HG03103 (cell line): ENCODE data around the gene GGA1.

Experiments used
- ATAC-seq: cut with Tn5 transposase; IDR thresholded peaks from one replicate; pipeline ENCODE4 v1.9.1; 2021; ENCODE audit warnings: low read depth; ENCODE audit not compliant: unreplicated experiment

GGA1 gene

GRCh38 chr22:37664249-37665101 lies 55.8 kb downstream of the GGA1 start:
- no peak for ATAC-seq

- ATAC-seq, result no peak
Observed at GRCh38 chr22:37665487-37665886, 56.9 kb downstream of the GGA1 start.

GRCh38 chr22:37669586-37669985 lies 61.0 kb downstream of the GGA1 start:
- no peak for ATAC-seq

- ATAC-seq, result no peak
Observed at GRCh38 chr22:37672206-37672919, 63.7 kb downstream of the GGA1 start.

DNA sequence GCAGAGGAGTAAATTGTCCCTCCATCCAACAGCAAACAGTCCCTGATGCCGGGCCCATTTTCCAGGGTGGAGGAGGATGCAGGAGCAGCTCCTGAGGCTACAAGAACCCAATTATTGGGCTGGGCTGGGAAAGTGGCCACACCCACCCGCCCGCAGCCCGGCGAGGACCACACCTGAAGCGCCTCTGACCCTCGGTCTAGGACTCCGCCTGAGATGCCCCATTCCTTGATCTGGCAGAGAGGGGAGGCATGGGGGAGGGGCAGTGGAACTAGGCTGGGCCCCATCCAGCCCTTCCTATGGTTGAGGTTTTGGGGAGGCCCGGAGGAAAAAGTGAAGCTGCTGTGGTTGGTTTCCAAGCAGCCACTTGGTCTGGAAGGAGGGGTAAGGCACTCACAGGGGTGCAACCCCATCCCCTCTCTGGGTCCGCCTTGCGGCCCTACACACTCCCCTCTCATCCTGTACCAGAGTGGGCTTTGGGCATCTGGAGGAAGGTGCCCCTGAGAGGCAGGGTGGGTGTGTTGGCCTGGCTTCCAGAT lies 64.4 kb downstream of the GGA1 start:
- ATAC-seq, result no peak

DNA sequence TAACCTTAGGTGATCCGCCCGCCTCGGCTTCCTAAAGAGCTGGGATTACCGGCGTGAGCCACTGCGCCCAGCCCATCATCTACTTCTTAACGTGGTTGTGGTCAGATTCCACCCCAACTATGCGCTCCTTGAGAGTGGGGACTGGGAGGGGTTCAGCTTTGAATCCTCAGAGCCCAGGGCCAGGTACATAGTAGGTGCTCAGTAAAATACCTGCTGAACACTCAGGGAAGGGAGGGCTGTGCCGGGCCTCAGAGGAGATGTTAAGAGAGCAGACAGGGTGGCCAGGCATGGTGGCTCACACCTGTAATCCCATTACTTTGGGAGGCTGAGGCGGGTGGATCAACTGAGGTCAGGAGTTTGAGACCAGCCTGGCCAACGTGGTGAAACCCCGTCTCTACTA lies 65.6 kb downstream of the GGA1 start:
- no peak for ATAC-seq

- ATAC-seq, result no peak
Observed at GRCh38 chr22:37674951-37675929, 66.6 kb downstream of the GGA1 start, which contains the start of gene LGALS1. TSS of gene LGALS1 (plus strand) at chr22:37675636. CDS start at chr22:37675703, 67 bp downstream.

- ATAC-seq, result no peak
Observed at GRCh38 chr22:37675930-37676735, 67.5 kb downstream of the GGA1 start.

- ATAC-seq, result peak; percentile 46
Observed at GRCh38 chr22:37676736-37677492, 68.3 kb downstream of the GGA1 start.

GRCh38 chr22:37677493-37677974 lies 68.9 kb downstream of the GGA1 start:
- no peak for ATAC-seq

DNA sequence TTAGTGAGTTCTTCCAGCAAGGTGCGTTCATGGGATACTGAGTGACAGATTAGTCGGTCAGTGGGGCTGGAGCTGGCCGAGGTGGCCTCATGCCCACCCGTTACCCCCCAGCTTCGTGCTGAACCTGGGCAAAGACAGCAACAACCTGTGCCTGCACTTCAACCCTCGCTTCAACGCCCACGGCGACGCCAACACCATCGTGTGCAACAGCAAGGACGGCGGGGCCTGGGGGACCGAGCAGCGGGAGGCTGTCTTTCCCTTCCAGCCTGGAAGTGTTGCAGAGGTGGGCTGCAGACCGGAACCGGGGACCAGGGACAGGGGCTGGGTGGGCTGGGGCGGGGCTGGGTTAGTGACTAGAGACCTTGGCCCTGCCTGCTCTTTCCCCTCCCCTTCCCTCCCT lies 69.7 kb downstream of the GGA1 start:
- ATAC-seq, result no peak

GRCh38 chr22:37679670-37680069 lies 71.0 kb downstream of the GGA1 start:
- ATAC-seq, result no peak

- no peak for ATAC-seq
Observed at GRCh38 chr22:37680191-37680851, 71.7 kb downstream of the GGA1 start.

DNA sequence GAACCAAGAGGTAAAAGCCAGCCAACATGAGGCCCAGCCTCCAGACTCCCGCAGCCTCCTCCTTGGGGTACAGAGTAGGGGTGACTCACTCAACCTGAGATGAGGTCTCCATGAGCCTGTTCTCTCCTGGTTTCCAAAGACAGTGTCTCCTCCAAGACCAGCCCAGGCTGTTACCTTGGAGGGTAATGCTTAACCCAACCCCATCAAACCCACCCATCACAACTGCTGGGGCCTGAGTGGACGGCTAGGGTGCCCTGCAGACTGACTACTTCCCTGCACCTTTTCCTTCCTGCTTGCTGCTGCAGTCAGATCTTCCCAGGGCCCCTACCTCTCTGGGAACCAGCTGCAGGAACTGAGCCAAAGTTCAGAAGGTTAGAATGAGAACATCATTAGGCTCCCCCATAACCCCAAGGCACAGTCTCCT lies 72.4 kb downstream of the GGA1 start:
- no peak for ATAC-seq

DNA sequence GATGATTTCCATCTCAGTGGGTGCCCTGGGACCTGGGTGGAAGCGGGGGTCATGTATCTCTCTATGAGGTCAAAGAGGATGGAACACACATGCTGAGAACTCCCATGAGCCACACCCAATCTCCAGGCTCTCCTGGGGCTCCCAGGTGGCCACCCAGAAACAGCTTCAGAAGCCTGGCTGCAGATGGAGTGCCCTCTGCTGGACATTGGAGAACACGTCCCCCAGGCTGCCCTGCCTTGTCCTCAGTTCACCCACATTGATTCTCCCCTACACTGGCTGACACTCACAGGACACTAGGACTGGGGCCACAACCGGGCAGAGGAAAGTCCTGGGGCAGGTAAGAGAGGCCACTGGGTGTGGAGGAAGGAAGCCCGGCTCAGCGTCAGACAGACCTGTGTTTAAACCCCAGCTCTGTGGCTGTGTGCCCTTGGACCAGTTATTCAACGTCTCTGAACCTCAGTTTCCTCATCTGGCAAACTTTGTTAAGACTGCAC lies 73.0 kb downstream of the GGA1 start:
- no peak for ATAC-seq
